GM12878 (cell line): Measurements from ENCODE around the gene ABCA2. TPM values are rescaled to one million over a fixed set of nuclear protein-coding genes. Genes with fewer than 3 reads are reported as not detected.

Experiments used
- ATAC-seq: fragments of 200-7000 bp; cut with Tn5 transposase; 3 replicates; pipeline ENCODE4 v1.9.1; 2020; ENCODE audit warnings: mild to moderate bottlenecking, moderate library complexity
- BruUV-seq: library from RNA; stranded (reverse); fragments of 400-500 nt; replicated peaks from 2 replicates; lab custom pipeline; 2021; lab: Mats Ljungman, UMichigan
- CTCF ChIA-PET: fragments of 300-600 bp; sonication (Branson Sonifier 250); formaldehyde crosslinking; extraction: SDS; loops from one replicate; lab custom pipeline; 2021; ENCODE audit warnings: inconsistent platforms; lab: Yijun Ruan, JAX
- POLR2A ChIA-PET: fragments of 350-600 bp; formaldehyde crosslinking; extraction: SDS; loops from one replicate; lab custom pipeline; 2021; ENCODE audit warnings: inconsistent platforms; lab: Charles Lee
- RAD21 ChIA-PET: fragments of 300-600 bp; sonication (Branson Sonifier 250); formaldehyde crosslinking; loops from one replicate; lab custom pipeline; 2023; ENCODE audit warnings: antibody characterized with exemption; ENCODE audit not compliant: unreplicated experiment; lab: Charles Lee
- SMC1A ChIA-PET: fragments of 300-600 bp; sonication (Branson Sonifier 250); formaldehyde crosslinking; loops from one replicate; lab custom pipeline; 2023; ENCODE audit not compliant: unreplicated experiment, uncharacterized antibody; lab: Charles Lee
- DNase-seq: peaks from one replicate; pipeline ENCODE4 v3.0.0-alpha.2; 2011; ENCODE audit warnings: low read depth, low spot score
- FAIRE-seq: peaks from 3 replicates; lab custom pipeline; 2011; peaks lifted over from hg19 to GRCh38; lab: Jason Lieb, UNC
- H2AFZ ChIP-seq: 2 replicates; pipeline ENCODE4 v1.6.0; 2011; ENCODE audit warnings: low read depth, low read length, control low read depth; ENCODE audit not compliant: control insufficient read depth
- H3K27ac ChIP-seq: 2 replicates; pipeline ENCODE4 v1.5.1; 2011; ENCODE audit warnings: control low read depth; ENCODE audit not compliant: control insufficient read depth, insufficient read depth
- H3K27me3 ChIP-seq, 2 experiments: replicated peaks in 1 of 2; 2 replicates each; pipeline versions ENCODE4 v1.6.0 to v1.6.1; 2011; ENCODE audit warnings: low read length in 1 of 2; ENCODE audit not compliant: control insufficient read depth in 2 of 2, insufficient read depth in 2 of 2
- H3K36me3 ChIP-seq, 2 experiments: 2 replicates each; pipeline ENCODE4 v1.5.1; 2011; ENCODE audit warnings: low read length in 1 of 2; ENCODE audit not compliant: control insufficient read depth in 2 of 2, insufficient read depth in 2 of 2
- H3K4me1 ChIP-seq: 2 replicates; pipeline ENCODE4 v1.6.1; 2011; ENCODE audit warnings: mild to moderate bottlenecking, low read length, moderate library complexity, mixed read lengths; ENCODE audit not compliant: control insufficient read depth, insufficient read depth
- H3K4me2 ChIP-seq: 2 replicates; pipeline ENCODE4 v1.6.0; 2011; ENCODE audit warnings: control low read depth; ENCODE audit not compliant: control insufficient read depth, insufficient read depth
- H3K4me3 ChIP-seq: fragments of 200-600 bp; sonication (generic); 2 replicates; pipeline ENCODE4 v1.5.1; 2016
- H3K79me2 ChIP-seq: 2 replicates; pipeline ENCODE4 v1.6.0; 2011; ENCODE audit warnings: low read length; ENCODE audit not compliant: control insufficient read depth, insufficient read depth
- H3K9ac ChIP-seq: 2 replicates; pipeline ENCODE4 v1.8.0; 2011; ENCODE audit warnings: low read length, control low read depth, mixed read lengths; ENCODE audit not compliant: control insufficient read depth, insufficient read depth
- H3K9me3 ChIP-seq: replicated peaks from 3 replicates; pipeline ENCODE4 v1.5.1; 2011; ENCODE audit warnings: mild to moderate bottlenecking, low read length; ENCODE audit not compliant: control insufficient read depth, insufficient read depth
- H4K20me1 ChIP-seq: 2 replicates; pipeline ENCODE4 v1.6.0; 2011; ENCODE audit not compliant: control insufficient read depth, insufficient read depth
- BMI1 ChIP-seq: fragments of 450-650 bp; IDR thresholded peaks from 2 replicates; pipeline ENCODE4 v1.6.1; 2016; ENCODE audit warnings: mild to moderate bottlenecking, moderate library complexity, borderline replicate concordance
- CEBPZ ChIP-seq: fragments of 150-350 bp; IDR thresholded peaks from 2 replicates; pipeline ENCODE4 v1.6.1; 2016; ENCODE audit warnings: low read depth, low read length
- ELK1 ChIP-seq: IDR thresholded peaks from 2 replicates; pipeline ENCODE4 v1.6.1; 2012; ENCODE audit warnings: low read depth, low read length, improper control_type of control experiment
- EP300 ChIP-seq, 2 experiments: fragments of 150-350 bp in 1 of 2; IDR thresholded peaks; 2 replicates each; pipeline ENCODE4 v1.6.1; 2011 to 2012; ENCODE audit warnings: low read depth in 2 of 2, low read length in 2 of 2, borderline replicate concordance in 1 of 2, improper control_type of control experiment in 1 of 2, inconsistent platforms in 1 of 2; ENCODE audit not compliant: control insufficient read depth in 1 of 2
- HDAC6 ChIP-seq: fragments of 200-600 bp; sonication (generic); IDR thresholded peaks from one replicate; pipeline ENCODE4 v1.8.0; 2017; ENCODE audit warnings: antibody characterized with exemption; ENCODE audit not compliant: unreplicated experiment
- NFXL1 ChIP-seq: fragments of 450-650 bp; IDR thresholded peaks from 2 replicates; pipeline ENCODE4 v1.6.1; 2017; ENCODE audit warnings: antibody characterized with exemption, mild to moderate bottlenecking, borderline replicate concordance
- NR2F1 ChIP-seq: fragments of 450-650 bp; conservative IDR thresholded peaks from 2 replicates; pipeline ENCODE4 v1.6.1; 2017; ENCODE audit warnings: mild to moderate bottlenecking
- PBX3 ChIP-seq: IDR thresholded peaks from 2 replicates; pipeline ENCODE4 v1.6.1; 2011; ENCODE audit warnings: mild to moderate bottlenecking, low read depth, low read length, moderate library complexity; ENCODE audit not compliant: insufficient replicate concordance
- POU2F2 ChIP-seq: IDR thresholded peaks from 3 replicates; pipeline ENCODE4 v1.6.1; 2011; ENCODE audit warnings: low read depth, mild to moderate bottlenecking, low read length, borderline replicate concordance
- SUZ12 ChIP-seq: fragments of 200-600 bp; sonication (generic); IDR thresholded peaks from one replicate; pipeline ENCODE4 v1.6.1; 2018; ENCODE audit warnings: antibody characterized with exemption, mild to moderate bottlenecking; ENCODE audit not compliant: unreplicated experiment
- TBL1XR1 ChIP-seq: IDR thresholded peaks from 2 replicates; pipeline ENCODE4 v1.6.1; 2012; ENCODE audit warnings: low read depth, low read length, improper control_type of control experiment
- TCF7 ChIP-seq: IDR thresholded peaks from 2 replicates; pipeline ENCODE4 v1.6.1; 2014; ENCODE audit warnings: antibody characterized with exemption, borderline replicate concordance
- WGBS: methylation state at CpG from one replicate; pipeline ENCODE4 v1.1.6; 2016; ENCODE audit warnings: low lambda C conversion rate; ENCODE audit not compliant: insufficient replicate concordance, insufficient coverage; ENCODE audit errors: missing lambda C conversion rate; 5-methylcytosine and 5-hydroxymethylcytosine counted together
- in situ Hi-C: fragments of 300-500 bp; cut with MboI; formaldehyde crosslinking; loops from 9 replicates; pipeline ENCODE4 v1.14.3; 2018; ENCODE audit warnings: mixed read lengths
- intact Hi-C: fragments of 100-400 bp; cut with micrococcal nuclease; formaldehyde crosslinking; loops from one replicate; pipeline ENCODE4 v1.14.2; 2022; ENCODE audit not compliant: unreplicated experiment
- polyA plus RNA-seq, 11 experiments: library from polyadenylated mRNA; depleted of rRNA in 4 of 11; unstranded in 6 of 11; stranded (reverse) in 5 of 11; fragments of >200 nt; fragmentation: Nextera tagmentation in 4 of 11; fragmentation: Illumina TruSeq in 1 of 11; extraction: Ambion mirVana in 4 of 11; extraction: Trizol in 1 of 11; gene quantifications; 1 replicate in 1 of 11; 2 replicates in 10 of 11; pipeline versions ENCODE4 v1.2.1 to v1.2.3, GENCODE V29; 2011 to 2016; ENCODE audit warnings: inconsistent platforms in 2 of 11, missing spikeins in 2 of 11, low read depth in 1 of 11
- total RNA-seq, 4 experiments: library from RNA; depleted of rRNA in 3 of 4; stranded (reverse); fragments of >200 nt in 3 of 4; fragmentation: Illumina TruSeq in 1 of 4; extraction: Trizol in 1 of 4; gene quantifications; 2 replicates each; pipeline versions ENCODE4 v1.2.1 to v1.2.3, GENCODE V29; 2013 to 2021

Gene ABCA2
- total and polyA plus RNA-seq, 10 of the 15 experiments (the other 5 are each of a cell fraction or from before 2014, with no cell fraction given), result 0.13 to 2.6 (median 0.71) TPM; not detected in 2

GRCh38 chr9:137013571-137013940, 14.5 kb downstream of the ABCA2 start (continued):
- no peak for TF ChIP-seq NR2F1
- no peak for TF ChIP-seq BMI1
- no peak for TF ChIP-seq CEBPZ
- no peak for TF ChIP-seq SUZ12
- TF ChIP-seq NFXL1, result no peak
- TF ChIP-seq TCF7, result no peak
- TF ChIP-seq HDAC6, result no peak
- TF ChIP-seq, all 136 proteins: peak for 0

GRCh38 chr9:137012694-137013570, 15.1 kb downstream of the ABCA2 start:
- no peak overlapping the region for H3K4me2 ChIP-seq
- intact Hi-C loops, result no loop called here
- DNase-seq (no peak), ATAC-seq (no peak), FAIRE-seq (no peak)
- no peaks in the 10 kb centered on the region for H3K79me2 ChIP-seq
- no peaks in the 10 kb centered on the region; the same call in 2 of the 3 replicates for H3K9me3 ChIP-seq
- ChIA-PET CTCF (no interaction called here), SMC1A (no interaction called here), POLR2A (no interaction called here), RAD21 (no interaction called here)
- in situ Hi-C loops, result no loop called here
- no peak overlapping the region for H3K9ac ChIP-seq
- H4K20me1 ChIP-seq, result no peaks in the 10 kb centered on the region
- H3K27ac ChIP-seq, result no peak overlapping the region
- no TSS peak for BruUV-seq
- WGBS, result 91% methylated on average over 47 of the region's 67 CpGs
- H2AFZ ChIP-seq, result no peak overlapping the region
- H3K36me3 ChIP-seq, result no peaks in the 10 kb centered on the region
- H3K27me3 ChIP-seq, result no peaks in the 10 kb centered on the region
- no peaks in the 10 kb centered on the region for H3K4me1 ChIP-seq
- no peak overlapping the region for H3K4me3 ChIP-seq
- TF ChIP-seq TBL1XR1 (no peak), ELK1 (no peak), EP300 (IDR thresholded peaks at IDR 0.05; ENCODE audit: borderline replicate concordance in 1 of 2, control insufficient read depth in 1 of 2, low read depth in 2 of 2, low read length in 2 of 2) (no peak), PBX3 (no peak), POU2F2 (no peak)
